ENCODE data around the gene MTNR1A.
"Not testable (repeated sequence)": the region's sequence is repeated elsewhere in the genome, so short reads cannot be mapped to it uniquely, and the experiment has no call there.

Gene MTNR1A

GRCh38 chr4:186563761-186564160 is 8.4 kb upstream of the MTNR1A start:
- no peak for DNase-seq (ENCODE audit: low read depth in 1 of 2, low spot score in 1 of 2)

GRCh38 chr4:186561748-186562147 is 6.4 kb upstream of the MTNR1A start:
- no peak for DNase-seq (ENCODE audit: low read depth in 1 of 2, low spot score in 1 of 2)

GRCh38 chr4:186560647-186561046 is 5.3 kb upstream of the MTNR1A start:
- no peak for DNase-seq (ENCODE audit: low read depth in 1 of 2, low spot score in 1 of 2)

- DNase-seq (ENCODE audit: low read depth in 1 of 2, low spot score in 1 of 2): no peak
Measured at GRCh38 chr4:186557486-186557885, 2.1 kb upstream of the MTNR1A start.

- DNase-seq (ENCODE audit: low read depth in 1 of 2, low spot score in 1 of 2): no peak
Measured at GRCh38 chr4:186557061-186557460, 1.7 kb upstream of the MTNR1A start.

- DNase-seq (ENCODE audit: low read depth in 1 of 2, low spot score in 1 of 2): no peak
Measured at GRCh38 chr4:186554539-186554913, 841 bp downstream of the MTNR1A start.

GRCh38 chr4:186553717-186554116 is 1.6 kb downstream of the MTNR1A start:
- no peak for DNase-seq (ENCODE audit: low read depth in 1 of 2, low spot score in 1 of 2)

- DNase-seq (ENCODE audit: low read depth in 1 of 2, low spot score in 1 of 2): no peak
Measured at GRCh38 chr4:186551849-186552248, 3.5 kb downstream of the MTNR1A start.

GRCh38 chr4:186545436-186545835 is 9.9 kb downstream of the MTNR1A start:
- no peak for DNase-seq (ENCODE audit: low read depth in 1 of 2, low spot score in 1 of 2)

- no peak for DNase-seq (ENCODE audit: low read depth in 1 of 2, low spot score in 1 of 2)
Measured at GRCh38 chr4:186543206-186543605, 12.2 kb downstream of the MTNR1A start.

GRCh38 chr4:186541801-186542200 is 13.6 kb downstream of the MTNR1A start:
- no peak for DNase-seq (ENCODE audit: low read depth in 1 of 2, low spot score in 1 of 2)

GRCh38 chr4:186537843-186538521 is 17.4 kb downstream of the MTNR1A start:
- DNase-seq (ENCODE audit: low read depth in 1 of 2, low spot score in 1 of 2): no peak

- DNase-seq (ENCODE audit: low read depth in 1 of 2, low spot score in 1 of 2): no peak
Measured at GRCh38 chr4:186536285-186536684, 19.1 kb downstream of the MTNR1A start.

GRCh38 chr4:186534056-186534455 is 21.3 kb downstream of the MTNR1A start:
- no peak for DNase-seq (ENCODE audit: low read depth in 1 of 2, low spot score in 1 of 2)

- DNase-seq (ENCODE audit: low read depth in 1 of 2, low spot score in 1 of 2): not testable (repeated sequence)
Measured at GRCh38 chr4:186523927-186524326, 31.4 kb downstream of the MTNR1A start.

GRCh38 chr4:186516287-186516686 is 39.1 kb downstream of the MTNR1A start:
- no peak for DNase-seq (ENCODE audit: low read depth in 1 of 2, low spot score in 1 of 2)

- DNase-seq (ENCODE audit: low read depth in 1 of 2, low spot score in 1 of 2): no peak
Measured at GRCh38 chr4:186514271-186514950, 41.0 kb downstream of the MTNR1A start.

GRCh38 chr4:186504771-186505170 is 50.6 kb downstream of the MTNR1A start:
- DNase-seq (ENCODE audit: low read depth in 1 of 2, low spot score in 1 of 2): not testable (repeated sequence)

GRCh38 chr4:186502231-186502630 is 53.1 kb downstream of the MTNR1A start:
- no peak for DNase-seq (ENCODE audit: low read depth in 1 of 2, low spot score in 1 of 2)

- no peak for DNase-seq (ENCODE audit: low read depth in 1 of 2, low spot score in 1 of 2)
Measured at GRCh38 chr4:186501554-186501953, 53.8 kb downstream of the MTNR1A start.

GRCh38 chr4:186500721-186501304 is 54.6 kb downstream of the MTNR1A start:
- DNase-seq (ENCODE audit: low read depth in 1 of 2, low spot score in 1 of 2): no peak

GRCh38 chr4:186499467-186499866 is 55.9 kb downstream of the MTNR1A start:
- DNase-seq (ENCODE audit: low read depth in 1 of 2, low spot score in 1 of 2): no peak

GRCh38 chr4:186497043-186497442 is 58.3 kb downstream of the MTNR1A start:
- no peak for DNase-seq (ENCODE audit: low read depth in 1 of 2, low spot score in 1 of 2)
